ENCODE measurements around the gene C1QTNF1. TPM values are rescaled to one million over a fixed set of nuclear protein-coding genes. Genes with fewer than 3 reads are reported as not detected.

The C1QTNF1 gene
- total RNA-seq, 3 donors from 2014 or later = 16.9 to 33.3 (median 22.1) TPM

DNA sequence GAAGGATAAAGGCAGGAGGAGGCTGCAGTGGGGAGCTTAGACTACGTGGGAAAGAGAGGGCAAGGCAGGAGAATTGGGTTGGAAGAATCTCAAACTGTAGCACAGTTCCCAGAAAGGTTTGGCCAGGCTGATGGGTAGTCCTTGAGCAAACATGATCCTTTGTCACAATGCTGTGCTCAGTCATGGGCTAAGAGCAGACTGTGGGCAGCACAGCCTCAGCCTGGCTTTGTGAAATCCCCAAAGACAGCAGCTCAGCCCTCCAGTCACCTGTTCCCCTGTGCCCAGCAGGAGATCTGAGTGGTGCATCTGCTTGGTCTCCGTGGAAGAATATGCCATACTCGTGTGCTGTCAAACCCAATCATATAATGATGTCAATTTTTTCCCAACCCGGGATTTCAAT, 40.1 kb downstream of the C1QTNF1 start:
- TF ChIP-seq, protein P1, sequence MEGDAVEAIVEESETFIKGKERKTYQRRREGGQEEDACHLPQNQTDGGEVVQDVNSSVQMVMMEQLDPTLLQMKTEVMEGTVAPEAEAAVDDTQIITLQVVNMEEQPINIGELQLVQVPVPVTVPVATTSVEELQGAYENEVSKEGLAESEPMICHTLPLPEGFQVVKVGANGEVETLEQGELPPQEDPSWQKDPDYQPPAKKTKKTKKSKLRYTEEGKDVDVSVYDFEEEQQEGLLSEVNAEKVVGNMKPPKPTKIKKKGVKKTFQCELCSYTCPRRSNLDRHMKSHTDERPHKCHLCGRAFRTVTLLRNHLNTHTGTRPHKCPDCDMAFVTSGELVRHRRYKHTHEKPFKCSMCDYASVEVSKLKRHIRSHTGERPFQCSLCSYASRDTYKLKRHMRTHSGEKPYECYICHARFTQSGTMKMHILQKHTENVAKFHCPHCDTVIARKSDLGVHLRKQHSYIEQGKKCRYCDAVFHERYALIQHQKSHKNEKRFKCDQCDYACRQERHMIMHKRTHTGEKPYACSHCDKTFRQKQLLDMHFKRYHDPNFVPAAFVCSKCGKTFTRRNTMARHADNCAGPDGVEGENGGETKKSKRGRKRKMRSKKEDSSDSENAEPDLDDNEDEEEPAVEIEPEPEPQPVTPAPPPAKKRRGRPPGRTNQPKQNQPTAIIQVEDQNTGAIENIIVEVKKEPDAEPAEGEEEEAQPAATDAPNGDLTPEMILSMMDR (IDR thresholded peaks at IDR 0.05) = no peak
- intact Hi-C loops (cut with DNase I, micrococcal nuclease) = loop anchor here in 1 of 2 donors (10.0 kb wide), 1 partner anchor 331 kb away; no protein-coding TSS in a partner anchor
- DNase-seq (no peak), ATAC-seq (no peak)
- Histone ChIP-seq H3K36me3 (ENCODE audit: low read depth) (no peaks in the 10 kb centered on the region), H3K4me3 (no peak overlapping the region), H3K4me1 (ENCODE audit: low read depth) (no peaks in the 10 kb centered on the region), H3K9me3 (no peaks in the 10 kb centered on the region)

DNA sequence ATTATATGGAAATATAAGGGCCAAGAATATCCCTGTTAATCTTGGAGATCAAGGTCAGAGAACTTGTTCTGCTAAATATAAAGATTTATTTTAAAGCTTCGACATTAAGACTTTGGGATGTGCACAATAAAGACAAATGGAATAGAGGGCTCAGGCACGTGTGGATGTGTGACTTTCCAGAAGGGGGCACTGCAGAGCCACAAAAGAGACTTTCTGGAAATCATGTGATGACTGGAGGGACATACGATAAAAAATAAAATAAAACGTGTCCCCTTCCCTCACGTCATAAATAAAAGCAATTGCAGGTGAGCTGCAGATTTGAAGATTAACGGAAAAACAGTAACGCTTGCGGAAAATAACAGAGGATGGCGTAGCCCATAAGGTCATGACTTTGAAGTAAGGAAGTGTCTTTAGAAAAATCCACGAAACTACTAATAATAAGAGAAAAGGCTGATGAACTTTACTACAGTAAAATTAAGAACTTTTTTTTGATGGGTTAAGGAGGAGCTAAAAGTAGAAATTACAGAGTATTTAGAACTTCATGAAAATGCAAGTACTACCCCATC, 41.2 kb downstream of the C1QTNF1 start:
- Histone ChIP-seq H3K4me1 (ENCODE audit: low read depth) (no peaks in the 10 kb centered on the region), H3K4me3 (no peak overlapping the region), H3K9me3 (no peaks in the 10 kb centered on the region), H3K36me3 (ENCODE audit: low read depth) (no peaks in the 10 kb centered on the region)
- TF ChIP-seq, protein P1 (IDR thresholded peaks at IDR 0.05) = peak; percentile 51
- DNase-seq (peak in 2 of 3 donors; percentile 62 to 86), ATAC-seq (peak; percentile 81)
- intact Hi-C loops (cut with DNase I, micrococcal nuclease) = loop anchor here in 1 of 2 donors (10.0 kb wide), 1 partner anchor 330 kb away; no protein-coding TSS in a partner anchor

DNA sequence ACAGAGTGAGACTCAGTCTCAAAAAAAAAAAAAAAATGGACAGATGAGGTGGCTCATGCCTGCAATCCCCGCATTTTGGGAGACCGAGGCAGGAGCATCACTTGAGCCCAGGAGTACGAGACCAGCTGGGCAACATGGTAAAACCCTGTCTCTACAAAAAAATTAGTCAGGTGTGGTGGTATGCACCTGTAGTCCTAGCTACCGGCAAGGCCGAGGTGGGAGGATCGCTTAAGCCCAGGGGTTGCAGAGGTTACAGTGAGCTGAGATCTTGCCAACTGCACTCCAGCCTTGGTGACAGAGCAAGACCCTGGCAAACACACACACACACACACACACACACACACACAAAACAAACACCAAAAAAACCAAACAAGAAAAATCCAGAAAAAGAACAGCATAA, 43.0 kb downstream of the C1QTNF1 start:
- TF ChIP-seq, protein P1 (IDR thresholded peaks at IDR 0.05) = no peak
- H3K36me3 ChIP-seq (ENCODE audit: low read depth) = no peaks in the 10 kb centered on the region
- no peaks in the 10 kb centered on the region for H3K9me3 ChIP-seq
- no peaks in the 10 kb centered on the region for H3K4me1 ChIP-seq (ENCODE audit: low read depth)
- DNase-seq (no peak), ATAC-seq (no peak)
- intact Hi-C loops (cut with DNase I, micrococcal nuclease) = loop anchor here in 1 of 2 donors (10.0 kb wide), 1 partner anchor 328 kb away; no protein-coding TSS in a partner anchor
- H3K4me3 ChIP-seq = no peak overlapping the region

DNA sequence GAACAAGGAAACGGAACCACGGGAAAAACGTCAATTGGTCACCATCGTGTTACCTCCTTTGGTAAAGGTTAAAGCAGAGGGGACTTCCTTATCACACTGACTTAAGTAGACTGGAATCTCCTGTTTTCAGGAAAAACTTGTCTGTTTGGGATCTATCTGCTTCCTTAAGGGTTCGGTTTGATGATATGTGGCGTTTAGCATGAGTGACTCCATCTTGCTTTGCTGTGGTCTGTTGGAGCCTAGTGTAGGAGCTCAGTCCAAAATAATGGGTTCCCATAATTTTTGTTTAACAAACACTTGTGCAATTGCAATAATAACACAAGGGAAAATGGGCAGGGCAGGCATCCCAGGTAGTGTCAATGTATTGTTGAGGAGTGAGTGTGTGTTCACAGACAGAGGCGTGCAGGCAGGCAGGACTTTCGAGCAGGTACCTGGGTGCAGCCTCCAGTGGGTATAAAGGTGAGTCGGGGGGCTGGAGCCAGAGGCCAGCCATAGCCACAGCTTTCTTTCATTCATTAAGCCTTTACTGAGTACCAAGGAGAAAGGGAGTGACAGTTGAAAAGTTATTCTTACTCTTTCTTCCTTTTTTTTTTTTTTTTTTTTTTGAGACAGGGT, 46.4 kb downstream of the C1QTNF1 start:
- peaks cover 20% of the 10 kb centered on the region for H3K4me1 ChIP-seq (ENCODE audit: low read depth)
- intact Hi-C loops (cut with DNase I, micrococcal nuclease) = no loop called here
- no peaks in the 10 kb centered on the region for H3K9me3 ChIP-seq
- H3K36me3 ChIP-seq (ENCODE audit: low read depth) = no peaks in the 10 kb centered on the region
- TF ChIP-seq, protein P1 (IDR thresholded peaks at IDR 0.05) = no peak
- H3K4me3 ChIP-seq = no peak overlapping the region
- DNase-seq (peak in 2 of 3 donors; percentile 11 to 12), ATAC-seq (no peak)

DNA sequence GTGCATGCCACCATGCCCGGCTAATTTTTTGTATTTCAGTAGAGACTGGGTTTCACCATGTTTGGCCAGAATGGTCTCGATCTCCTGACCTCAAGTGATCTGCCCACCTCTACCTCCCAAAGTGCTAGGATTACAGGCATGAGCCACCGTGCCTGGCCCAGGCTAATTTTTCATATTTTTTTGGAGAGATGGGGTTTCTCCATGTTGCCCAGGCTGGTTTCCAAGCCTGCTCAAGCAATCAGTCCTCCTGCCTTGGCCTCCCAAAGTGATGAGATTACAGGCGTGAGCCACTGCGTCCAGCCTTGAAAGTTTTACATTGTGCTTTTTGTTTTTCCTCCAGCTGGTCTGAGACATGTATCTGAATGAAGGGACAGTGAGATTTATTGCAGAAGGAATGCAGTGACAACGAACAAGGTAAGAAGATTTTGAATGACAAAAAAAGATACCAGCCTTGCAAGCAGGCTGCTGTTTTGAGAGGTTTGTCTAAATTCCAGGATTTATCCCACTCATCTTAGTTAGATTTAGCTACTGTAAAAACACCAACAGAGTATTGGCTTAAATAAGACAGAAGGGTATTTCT, 47.3 kb downstream of the C1QTNF1 start:
- Histone ChIP-seq H3K9me3 (no peaks in the 10 kb centered on the region), H3K36me3 (ENCODE audit: low read depth) (no peaks in the 10 kb centered on the region), H3K4me1 (ENCODE audit: low read depth) (peaks cover 26% of the 10 kb centered on the region), H3K4me3 (no peak overlapping the region)
- TF ChIP-seq, protein P1 (IDR thresholded peaks at IDR 0.05) = no peak
- DNase-seq (peak in 1 of 3 donors; percentile 9), ATAC-seq (no peak)
- intact Hi-C loops (cut with DNase I, micrococcal nuclease) = no loop called here

All from mucosa of descending colon (tissue), 3 donors.